Stimulated activated CD4-positive, alpha-beta T cell treated with anti-CD3 and anti-CD28 coated beads, Interleukin-12 subunit alpha, Interleukin-12 subunit beta, amount 100 ng/mL, for 48 hours (primary cell): Measurements from ENCODE around the gene AHCYL2.

Experiments
- DNase-seq, 3 donors: peaks; one replicate each; pipeline ENCODE4 v3.0.0-alpha.2; 2020; ENCODE audit warnings: low read depth in 2 of 3, low spot score in 1 of 3

Gene AHCYL2

DNA sequence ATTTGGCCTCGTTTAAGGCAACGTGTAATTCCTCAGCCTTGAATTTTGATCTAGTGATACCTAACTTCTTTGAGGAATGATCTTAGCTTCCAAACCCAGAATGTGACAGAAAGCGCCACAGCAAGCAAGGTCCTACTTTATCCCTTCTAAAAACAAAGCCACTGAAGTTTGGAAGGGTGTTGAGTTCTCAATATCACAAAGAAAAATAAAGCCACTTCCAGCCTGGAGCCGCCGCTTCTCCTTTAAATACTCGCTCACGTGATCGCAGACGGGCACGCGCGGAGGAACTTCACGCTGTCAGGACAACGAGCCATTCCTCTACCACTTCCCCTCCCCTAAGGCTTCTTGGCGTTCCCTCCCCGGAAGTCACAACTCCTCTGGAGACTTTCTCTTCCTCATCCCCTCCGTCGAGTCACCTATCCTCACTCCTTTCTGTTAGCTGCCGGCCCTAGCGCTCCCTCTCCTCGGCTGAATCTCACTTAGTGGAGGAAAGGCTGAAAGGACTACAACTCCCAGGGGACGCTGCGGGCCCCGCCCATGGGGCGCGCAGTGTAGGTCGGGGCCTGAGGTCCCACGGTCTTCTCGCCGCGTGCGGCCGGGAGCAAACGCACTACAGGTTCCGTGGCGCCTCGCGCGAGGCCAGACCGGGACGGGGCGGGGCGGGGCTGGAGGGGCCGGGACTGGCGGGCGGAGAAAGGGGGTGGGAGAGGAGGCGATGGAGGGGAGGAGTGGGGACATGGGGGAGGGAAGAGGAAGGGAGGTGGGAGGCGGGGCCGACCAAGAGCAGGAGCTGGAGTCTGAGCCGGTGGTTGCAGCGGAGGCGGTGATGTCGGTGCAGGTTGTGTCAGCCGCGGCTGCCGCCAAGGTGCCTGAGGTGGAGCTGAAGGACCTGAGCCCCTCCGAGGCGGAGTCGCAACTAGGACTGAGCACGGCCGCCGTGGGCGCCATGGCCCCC is at the start of gene AHCYL2:
Gene AHCYL2 (plus strand): TSS at position 780 of the 955 bp plus-strand sequence.
- DNase-seq: peak; percentile 90 to 96 (median 96)

DNA sequence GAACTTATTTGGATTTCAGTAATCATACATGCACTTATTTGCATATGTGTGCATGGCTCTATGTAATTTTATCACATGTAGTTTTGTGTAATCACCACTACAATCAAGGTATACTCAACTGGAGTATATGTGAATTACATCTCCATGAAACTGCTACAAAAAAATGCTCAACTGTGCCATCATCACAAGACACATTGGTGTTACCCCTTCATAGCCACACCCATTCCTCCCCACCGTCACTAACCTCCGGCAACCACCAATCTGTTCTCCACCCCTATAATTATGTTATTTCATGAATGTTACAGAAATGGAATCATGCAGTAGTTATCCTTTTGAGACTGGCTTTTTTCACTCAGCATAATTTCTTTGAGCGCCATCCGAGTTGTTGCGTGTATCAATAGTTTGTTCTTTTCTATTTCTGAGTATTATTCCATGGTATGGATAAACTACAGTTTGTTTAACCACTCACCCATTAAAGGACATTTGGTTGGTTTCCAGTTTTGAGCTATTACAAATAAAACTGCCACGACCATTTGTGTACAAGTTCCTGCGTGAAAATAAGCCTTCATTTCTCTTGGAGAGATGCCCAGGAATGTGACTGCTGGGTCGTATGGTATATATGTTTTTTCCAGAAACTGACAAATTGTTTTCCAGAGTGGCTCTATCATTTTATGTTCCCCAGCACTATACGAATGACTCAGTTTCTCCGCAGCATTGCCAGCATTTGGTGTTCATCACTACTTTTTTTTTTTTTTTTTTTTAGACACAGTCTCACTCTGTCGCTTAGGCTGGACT is 47.7 kb upstream of the AHCYL2 start:
- no peak for DNase-seq

DNA sequence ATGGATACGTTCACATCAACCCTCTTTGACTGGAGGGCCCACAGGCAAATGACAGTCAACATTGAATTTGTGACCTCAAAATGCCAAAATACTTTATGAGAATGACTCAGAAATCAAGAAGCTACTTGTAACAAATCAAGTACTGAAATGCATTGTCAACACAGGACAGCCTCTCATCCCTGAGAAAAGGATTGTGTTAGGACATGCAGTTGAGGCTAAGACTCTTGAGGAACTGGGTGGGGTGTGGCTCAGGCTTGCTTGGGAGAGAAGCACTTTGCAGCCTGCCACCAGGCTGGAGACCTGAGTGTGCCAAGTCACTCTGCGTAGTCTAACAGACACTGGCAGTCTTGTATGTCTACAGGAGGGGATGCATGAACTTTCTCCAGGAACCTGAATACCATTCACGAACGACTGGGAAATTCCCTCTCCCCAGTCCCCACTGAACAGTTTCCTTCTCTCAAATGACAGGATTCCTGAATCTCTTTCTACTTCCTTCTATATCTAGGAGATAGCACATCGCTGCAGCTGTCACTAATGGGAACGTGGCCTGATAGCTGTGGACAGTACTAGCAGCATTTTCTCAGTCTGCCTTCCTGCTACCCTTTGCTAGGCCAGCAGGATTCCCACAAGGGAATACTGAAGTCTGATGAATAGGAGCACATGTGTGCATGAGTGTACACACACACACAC is 39.7 kb upstream of the AHCYL2 start:
- no peak for DNase-seq

DNA sequence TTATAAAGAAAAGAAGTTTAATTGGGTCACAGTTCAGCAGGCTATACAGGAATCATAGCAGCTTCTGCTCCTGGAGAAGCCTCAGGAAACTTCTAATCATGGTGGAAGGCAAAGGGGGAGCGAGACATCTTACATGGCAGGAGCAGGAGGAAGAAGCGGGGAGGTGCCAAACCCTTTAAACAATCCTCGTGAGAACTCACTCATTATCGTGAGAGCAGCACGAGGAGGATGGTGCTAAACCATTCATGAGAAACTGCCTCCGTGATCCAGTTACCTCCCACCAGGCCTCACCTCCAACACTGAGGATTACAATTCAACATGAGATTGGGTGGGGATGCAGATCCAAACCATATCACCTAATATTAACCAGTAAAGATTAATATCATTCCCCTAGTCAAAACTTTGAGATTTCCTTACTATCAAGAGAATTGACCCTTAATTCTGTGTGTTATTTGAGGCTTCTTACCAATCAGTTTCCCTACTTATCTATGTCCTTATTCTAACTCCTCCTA is 38.0 kb upstream of the AHCYL2 start:
- DNase-seq: no peak

DNA sequence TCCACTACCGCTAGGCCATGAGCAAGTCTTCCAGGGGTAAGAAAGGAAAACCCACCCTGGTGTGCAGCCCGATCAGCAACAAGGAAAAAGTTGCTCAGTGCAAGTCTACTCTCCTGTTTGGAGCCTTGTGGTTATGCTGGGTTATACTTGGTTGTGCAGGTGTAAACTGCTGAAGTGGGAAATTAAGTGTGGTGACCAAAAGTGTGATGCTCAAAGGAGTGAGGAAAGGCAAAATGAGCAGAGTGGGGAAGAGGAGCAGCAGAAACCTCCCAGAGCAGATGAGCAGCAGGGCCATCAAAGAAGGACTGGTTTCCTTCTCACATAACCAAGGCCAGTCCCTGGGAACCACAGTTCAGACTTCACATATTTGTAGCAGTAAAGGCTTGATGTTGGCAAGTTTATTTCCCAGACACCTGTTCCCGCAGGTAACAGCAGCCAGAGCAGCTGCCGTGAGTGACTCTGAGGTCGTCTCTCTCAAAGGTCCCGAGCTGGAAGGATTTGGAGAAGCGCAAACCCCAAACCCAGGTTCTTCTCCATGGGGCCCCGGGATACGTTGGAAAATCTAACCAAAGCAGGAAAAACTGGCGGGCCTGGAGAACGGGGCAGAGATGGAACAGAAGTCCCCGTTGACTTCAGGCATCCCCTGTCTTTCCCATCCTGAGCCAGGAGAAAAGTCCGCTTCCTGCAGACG is 37.0 kb upstream of the AHCYL2 start:
- DNase-seq: no peak

DNA sequence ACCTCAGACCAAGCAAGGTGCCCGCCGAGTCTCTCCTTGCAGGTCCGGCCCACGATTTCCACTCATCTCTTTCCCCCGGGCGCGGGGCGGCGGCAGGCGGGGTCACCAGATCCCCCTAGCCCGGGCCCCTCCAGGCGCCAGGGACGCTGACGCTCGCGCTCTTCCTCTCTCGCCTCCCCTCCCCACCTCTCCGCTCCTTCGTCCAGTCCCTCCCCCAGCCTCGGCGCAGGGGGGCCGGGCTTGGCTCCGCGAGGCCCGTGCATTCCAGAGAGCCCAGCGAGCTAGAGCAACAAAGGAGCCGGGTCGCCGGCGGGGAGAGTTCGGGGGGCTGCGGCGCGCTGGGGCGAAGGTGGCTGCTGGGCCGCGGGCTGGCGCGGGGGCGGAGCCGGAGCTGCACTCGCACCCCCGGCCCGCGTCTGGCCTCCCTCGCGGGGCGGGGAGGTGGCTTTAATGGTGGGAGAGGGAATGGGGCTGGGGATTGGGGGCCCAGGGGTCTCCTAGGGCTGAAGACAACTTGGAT is 36.4 kb upstream of the AHCYL2 start, which contains the start of gene SMO:
Gene SMO (plus strand): TSS at position 262 of the 520 bp plus-strand sequence. CDS start 519 bp downstream, outside the sequence.
- DNase-seq: no peak

DNA sequence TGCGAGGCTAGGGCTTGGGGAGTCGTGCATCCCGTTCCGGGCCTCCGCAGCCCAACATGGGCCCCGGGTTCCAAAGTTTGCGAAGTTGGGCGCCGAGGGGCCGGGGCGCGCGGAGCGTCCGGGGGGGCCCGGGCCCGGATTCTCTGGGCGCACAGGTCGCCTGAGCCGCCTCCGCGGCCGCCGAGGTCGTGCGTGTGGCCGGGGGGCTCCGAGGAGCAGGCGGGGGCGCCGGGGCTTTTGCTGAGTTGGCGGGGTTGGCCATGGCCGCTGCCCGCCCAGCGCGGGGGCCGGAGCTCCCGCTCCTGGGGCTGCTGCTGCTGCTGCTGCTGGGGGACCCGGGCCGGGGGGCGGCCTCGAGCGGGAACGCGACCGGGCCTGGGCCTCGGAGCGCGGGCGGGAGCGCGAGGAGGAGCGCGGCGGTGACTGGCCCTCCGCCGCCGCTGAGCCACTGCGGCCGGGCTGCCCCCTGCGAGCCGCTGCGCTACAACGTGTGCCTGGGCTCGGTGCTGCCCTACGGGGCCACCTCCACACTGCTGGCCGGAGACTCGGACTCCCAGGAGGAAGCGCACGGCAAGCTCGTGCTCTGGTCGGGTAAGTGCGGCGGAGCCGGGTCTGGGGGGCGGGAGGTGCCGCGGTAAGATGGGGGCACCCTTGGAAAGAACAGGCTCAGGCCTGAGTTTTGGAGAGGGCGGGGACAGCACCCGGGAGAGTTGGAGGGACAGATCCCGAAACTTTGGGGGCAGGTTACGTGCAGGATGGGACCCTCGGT is 35.8 kb upstream of the AHCYL2 start:
- no peak for DNase-seq

DNA sequence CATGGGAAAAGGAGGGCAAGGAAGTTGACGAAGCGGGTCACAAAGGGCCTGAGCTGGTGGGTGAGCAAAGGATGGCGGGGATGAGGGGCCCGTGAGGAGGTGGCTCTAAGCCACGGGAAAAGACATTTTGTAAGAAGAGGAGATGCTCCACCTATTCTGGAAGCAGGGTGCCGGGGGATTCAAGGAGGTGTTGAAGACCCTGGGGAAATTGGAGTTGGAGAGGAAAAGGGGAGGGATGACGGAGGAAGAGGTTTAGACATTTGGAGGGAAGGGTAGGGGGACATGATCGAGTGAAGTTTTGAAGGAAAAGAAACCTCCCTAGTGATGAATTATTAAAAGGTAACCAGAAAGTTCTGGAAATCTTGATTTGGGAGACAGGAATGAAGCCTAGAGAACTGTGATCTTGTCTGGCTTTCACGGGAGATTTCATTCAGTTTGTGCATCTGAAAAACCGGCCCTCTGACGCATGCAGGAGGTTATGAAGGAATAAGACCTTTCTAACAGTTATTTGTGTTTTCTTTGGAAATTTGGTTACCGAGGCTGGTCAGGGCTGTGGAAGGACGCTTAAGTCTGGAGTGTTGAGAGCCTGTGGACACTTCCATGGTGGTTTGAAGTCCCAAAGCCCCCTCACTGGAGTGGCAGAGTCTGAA is 35.0 kb upstream of the AHCYL2 start:
- DNase-seq: no peak

DNA sequence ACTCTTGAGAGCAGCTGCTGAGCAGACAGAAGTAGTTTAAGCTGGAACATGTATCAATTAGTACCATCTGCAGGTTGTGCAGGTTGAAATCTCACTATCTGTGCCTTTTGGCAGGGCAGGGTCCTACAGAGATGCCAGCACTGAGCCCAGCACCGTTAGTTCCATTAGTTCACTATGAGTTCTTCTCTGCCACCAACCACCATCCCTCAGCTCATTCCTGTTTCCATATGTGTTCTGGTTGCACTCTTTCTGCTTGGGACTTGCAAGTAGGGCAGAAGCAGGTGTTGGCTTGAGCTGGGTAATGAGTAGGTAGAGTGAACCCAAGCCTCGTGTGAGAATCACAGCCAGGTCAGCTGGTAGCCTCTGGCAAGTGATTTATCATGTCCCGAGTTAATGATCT is 33.6 kb upstream of the AHCYL2 start:
- DNase-seq: no peak

DNA sequence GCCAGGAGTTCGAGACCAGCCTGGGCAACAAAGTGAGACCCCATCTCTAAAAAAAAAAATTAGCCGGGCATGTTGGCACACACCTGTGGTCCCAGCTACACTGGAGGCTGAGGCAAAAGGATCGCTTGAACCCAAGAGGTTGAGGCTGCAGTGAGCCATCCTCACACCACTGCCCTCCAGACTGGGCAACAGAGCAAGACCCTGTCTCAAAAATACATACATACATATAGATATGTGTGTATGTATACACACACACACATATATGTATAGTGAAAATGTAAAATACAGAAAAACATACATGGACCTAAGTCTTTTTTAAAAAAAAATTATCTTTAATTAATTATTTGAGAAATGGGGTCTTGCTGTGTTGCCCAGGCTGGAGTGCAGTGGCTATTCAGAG is 30.9 kb upstream of the AHCYL2 start:
- DNase-seq: no peak

DNA sequence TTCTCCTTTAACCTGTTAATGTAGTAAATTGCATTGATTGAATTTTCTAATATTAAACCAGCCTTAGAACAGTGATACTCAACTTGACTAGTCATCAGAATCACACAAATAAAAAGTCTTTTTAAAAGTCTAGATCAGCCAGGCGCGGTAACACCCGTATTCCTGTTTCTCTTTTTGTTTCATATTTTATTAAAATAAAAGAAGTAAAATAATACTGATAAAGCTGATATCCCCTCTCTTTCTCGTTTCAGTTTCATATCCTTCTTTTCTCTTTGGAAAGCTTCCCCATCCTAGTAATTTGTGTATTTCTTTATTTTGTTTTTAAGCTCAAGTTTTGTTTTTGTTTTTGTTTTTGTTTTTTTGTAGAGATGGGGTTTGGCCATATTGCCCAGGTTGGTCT is 27.1 kb upstream of the AHCYL2 start:
- no peak for DNase-seq

DNA sequence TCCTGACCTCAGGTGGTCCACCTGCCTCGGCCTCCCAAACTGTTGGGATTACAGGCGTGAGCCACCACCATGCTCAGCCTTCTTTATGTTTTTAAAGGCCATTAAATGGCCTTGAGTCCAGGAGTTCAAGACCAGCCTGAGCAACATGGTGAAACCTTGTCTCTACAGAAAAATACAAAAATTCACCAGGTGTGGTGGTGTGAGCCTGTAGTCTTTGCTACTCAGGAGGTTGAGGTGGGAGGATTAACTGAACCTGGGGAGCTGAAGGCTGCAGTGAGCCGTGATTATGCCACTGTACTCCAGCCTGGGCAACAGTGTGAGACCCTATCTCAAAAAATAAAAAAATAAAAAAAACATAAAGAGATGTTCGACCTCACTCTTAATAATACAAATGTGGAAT is 25.4 kb upstream of the AHCYL2 start:
- DNase-seq: no peak

DNA sequence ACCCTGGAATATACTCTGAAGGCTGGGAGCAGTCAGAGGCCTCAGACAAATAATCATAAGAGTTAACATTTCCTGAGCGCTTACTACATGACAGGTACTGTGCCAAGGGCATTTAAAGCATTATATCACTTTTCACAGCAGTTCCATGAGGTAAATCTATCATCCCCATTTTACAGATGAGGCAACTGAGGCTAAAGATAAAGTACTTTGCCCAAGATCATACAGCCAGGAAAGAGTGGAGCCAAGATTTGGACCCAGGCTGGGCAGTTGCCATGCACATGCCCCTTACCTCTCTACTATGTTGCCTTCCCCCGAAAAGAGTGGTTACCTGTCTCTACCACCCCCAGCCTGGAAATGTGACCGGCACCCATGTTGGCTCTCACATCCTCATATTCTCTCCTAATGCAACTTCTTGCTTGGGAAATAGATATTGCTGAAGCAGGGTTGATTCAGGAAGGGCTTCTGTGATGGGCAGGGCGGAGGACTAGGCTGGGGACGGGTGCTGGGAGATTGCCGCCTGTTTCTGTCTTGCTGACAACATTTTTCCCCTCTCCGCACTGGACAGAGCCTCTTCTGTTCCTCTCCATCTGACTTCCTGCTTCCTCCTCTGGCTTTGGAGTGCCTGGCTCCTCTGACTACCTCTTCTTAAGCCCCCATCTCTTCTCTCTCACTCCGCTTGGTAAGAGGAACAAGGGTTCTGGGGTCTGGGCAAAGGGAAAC is 22.6 kb upstream of the AHCYL2 start:
- no peak for DNase-seq

DNA sequence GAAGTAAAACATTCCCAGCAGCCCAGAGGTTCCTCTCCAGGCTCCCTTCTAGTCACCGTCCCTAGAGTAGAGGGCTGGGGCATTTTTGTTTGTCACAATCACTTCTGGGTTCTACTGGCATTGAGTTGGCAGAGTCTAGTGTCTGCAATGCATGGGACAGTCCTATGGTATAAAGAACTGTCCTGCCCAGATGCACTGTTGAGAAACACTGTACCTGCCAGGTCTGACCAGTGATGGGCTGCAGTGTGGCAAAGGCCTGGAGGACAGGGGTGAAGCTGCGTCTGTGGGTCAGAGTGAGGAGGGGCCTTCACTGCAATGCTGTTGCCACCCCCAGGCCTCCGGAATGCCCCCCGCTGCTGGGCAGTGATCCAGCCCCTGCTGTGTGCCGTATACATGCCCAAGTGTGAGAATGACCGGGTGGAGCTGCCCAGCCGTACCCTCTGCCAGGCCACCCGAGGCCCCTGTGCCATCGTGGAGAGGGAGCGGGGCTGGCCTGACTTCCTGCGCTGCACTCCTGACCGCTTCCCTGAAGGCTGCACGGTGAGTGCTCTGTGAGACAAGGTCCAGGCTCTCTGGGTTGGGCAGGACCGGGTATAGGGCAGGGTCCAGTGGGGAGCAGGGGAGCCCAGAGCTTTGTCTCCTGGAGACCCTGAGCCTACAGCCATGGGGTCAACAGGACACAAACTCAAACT is 21.6 kb upstream of the AHCYL2 start:
- DNase-seq: no peak

DNA sequence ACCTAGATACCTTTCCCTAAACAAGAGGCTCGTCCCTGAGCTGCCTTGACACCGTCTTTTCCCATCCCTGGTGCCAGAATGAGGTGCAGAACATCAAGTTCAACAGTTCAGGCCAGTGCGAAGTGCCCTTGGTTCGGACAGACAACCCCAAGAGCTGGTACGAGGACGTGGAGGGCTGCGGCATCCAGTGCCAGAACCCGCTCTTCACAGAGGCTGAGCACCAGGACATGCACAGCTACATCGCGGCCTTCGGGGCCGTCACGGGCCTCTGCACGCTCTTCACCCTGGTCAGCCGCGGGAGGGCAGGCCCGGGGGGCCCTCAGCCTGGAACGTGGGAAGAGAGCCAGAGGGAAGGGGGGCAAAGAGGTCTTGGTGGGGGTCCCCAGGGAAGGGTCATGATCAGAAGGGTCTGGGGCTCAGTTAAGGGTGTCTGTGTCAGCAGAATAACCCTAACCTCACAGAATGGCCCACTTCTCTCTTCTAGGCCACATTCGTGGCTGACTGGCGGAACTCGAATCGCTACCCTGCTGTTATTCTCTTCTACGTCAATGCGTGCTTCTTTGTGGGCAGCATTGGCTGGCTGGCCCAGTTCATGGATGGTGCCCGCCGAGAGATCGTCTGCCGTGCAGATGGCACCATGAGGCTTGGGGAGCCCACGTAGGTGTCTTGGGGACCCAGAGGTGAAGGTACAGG is 19.6 kb upstream of the AHCYL2 start:
- no peak for DNase-seq

DNA sequence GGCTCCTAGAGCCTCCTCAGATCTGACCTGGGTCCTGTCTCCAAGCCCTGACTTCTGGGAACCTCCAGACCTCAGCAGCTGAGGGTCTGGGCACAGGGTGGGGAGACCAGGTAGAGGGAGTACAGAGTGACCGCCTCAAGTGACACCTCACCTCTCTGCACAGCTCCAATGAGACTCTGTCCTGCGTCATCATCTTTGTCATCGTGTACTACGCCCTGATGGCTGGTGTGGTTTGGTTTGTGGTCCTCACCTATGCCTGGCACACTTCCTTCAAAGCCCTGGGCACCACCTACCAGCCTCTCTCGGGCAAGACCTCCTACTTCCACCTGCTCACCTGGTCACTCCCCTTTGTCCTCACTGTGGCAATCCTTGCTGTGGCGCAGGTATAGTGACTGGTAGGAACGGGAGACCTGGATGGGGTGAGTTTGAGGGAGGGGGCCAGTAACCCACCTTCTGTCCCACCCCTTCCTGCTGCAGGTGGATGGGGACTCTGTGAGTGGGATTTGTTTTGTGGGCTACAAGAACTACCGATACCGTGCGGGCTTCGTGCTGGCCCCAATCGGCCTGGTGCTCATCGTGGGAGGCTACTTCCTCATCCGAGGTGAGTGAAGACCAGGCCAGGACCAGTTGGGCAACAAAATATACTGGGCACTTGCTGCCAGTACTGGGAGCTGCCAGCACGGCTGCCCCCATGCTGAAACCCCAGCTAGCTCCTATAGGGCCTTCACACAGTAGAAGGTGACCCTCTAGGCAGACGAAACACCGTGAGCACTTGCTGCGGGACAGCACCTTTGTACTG is 18.6 kb upstream of the AHCYL2 start:
- no peak for DNase-seq
